CD14-positive monocyte (primary cell): ENCODE results near the gene DDAH1. TPM values are rescaled to one million over a fixed set of nuclear protein-coding genes. Genes with fewer than 3 reads are reported as not detected.

ENCODE experiments used
- DNase-seq, 3 donors: peaks; one replicate each; pipeline ENCODE4 v3.0.0-alpha.2; 2011 to 2022
- H2AFZ ChIP-seq: 2 replicates; pipeline ENCODE4 v1.6.0; 2012; ENCODE audit warnings: mild to moderate bottlenecking, low read depth, low read length, inconsistent platforms; ENCODE audit not compliant: insufficient read depth, poor library complexity, severe bottlenecking
- H3K27ac ChIP-seq, 2 donors: 1 replicate in 1 of 2; 2 replicates in 1 of 2; pipeline ENCODE4 v1.5.1; 2012 to 2013; ENCODE audit warnings: low read length in 2 of 2, control low read depth in 1 of 2, inconsistent platforms in 1 of 2, low read depth in 1 of 2, mild to moderate bottlenecking in 1 of 2
- H3K27me3 ChIP-seq, 2 donors: one replicate each; pipeline versions ENCODE4 v1.6.0 to v1.6.1; 2011 to 2013; ENCODE audit warnings: low read length in 2 of 2; ENCODE audit not compliant: control insufficient read depth in 2 of 2, insufficient read depth in 2 of 2
- H3K36me3 ChIP-seq, 2 donors: replicated peaks in 1 of 2; 1 replicate in 1 of 2; 2 replicates in 1 of 2; pipeline versions ENCODE4 v1.5.1 to v1.6.1; 2012 to 2013; ENCODE audit warnings: low read length in 2 of 2, control low read depth in 1 of 2, inconsistent platforms in 1 of 2, mild to moderate bottlenecking in 1 of 2; ENCODE audit not compliant: insufficient read depth in 2 of 2, control insufficient read depth in 1 of 2
- H3K4me1 ChIP-seq, 2 donors: 1 replicate in 1 of 2; 2 replicates in 1 of 2; pipeline versions ENCODE4 v1.5.1 to v1.6.1; 2012 to 2013; ENCODE audit warnings: low read length in 2 of 2, control low read depth in 1 of 2, inconsistent platforms in 1 of 2, mild to moderate bottlenecking in 1 of 2, moderate library complexity in 1 of 2; ENCODE audit not compliant: insufficient read depth in 2 of 2, control insufficient read depth in 1 of 2
- H3K4me2 ChIP-seq: replicated peaks from 2 replicates; pipeline ENCODE3; 2012; ENCODE audit warnings: low read length, moderate library complexity, mild to moderate bottlenecking; ENCODE audit not compliant: poor library complexity, severe bottlenecking; ENCODE audit errors: extremely low read depth
- H3K4me3 ChIP-seq, 3 experiments: fragments of 200-600 bp in 1 of 3; sonication (generic) in 1 of 3; replicated peaks in 1 of 3; 1 replicate in 2 of 3; 2 replicates in 1 of 3; pipeline ENCODE4 v1.5.1; 2011 to 2013; ENCODE audit warnings: low read length in 3 of 3, mild to moderate bottlenecking in 3 of 3, control low read depth in 2 of 3, low read depth in 2 of 3, inconsistent platforms in 1 of 3, moderate library complexity in 1 of 3
- H3K79me2 ChIP-seq: 2 replicates; pipeline ENCODE4 v1.6.0; 2012; ENCODE audit warnings: mild to moderate bottlenecking, control low read depth, inconsistent platforms, low read length, moderate library complexity; ENCODE audit not compliant: insufficient read depth
- H3K9ac ChIP-seq: 2 replicates; pipeline ENCODE4 v1.6.0; 2017; ENCODE audit warnings: low read length, mild to moderate bottlenecking; ENCODE audit not compliant: insufficient read depth, poor library complexity, severe bottlenecking
- H3K9me3 ChIP-seq, 2 donors: replicated peaks in 1 of 2; 1 replicate in 1 of 2; 2 replicates in 1 of 2; pipeline versions ENCODE4 v1.5.1 to v1.6.1; 2012 to 2013; ENCODE audit warnings: low read length in 2 of 2, control low read depth in 1 of 2; ENCODE audit not compliant: control insufficient read depth in 1 of 2, insufficient read depth in 1 of 2
- H4K20me1 ChIP-seq: 2 replicates; pipeline ENCODE4 v1.6.0; 2012; ENCODE audit warnings: mild to moderate bottlenecking, low read length, control low read depth, moderate library complexity; ENCODE audit not compliant: insufficient read depth
- H3K27ac Mint-ChIP-seq, 7 donors: one replicate each; pipeline ENCODE4 v1.8.0; 2020; ENCODE audit warnings: mild to moderate bottlenecking in 7 of 7, mixed read lengths in 7 of 7, moderate library complexity in 6 of 7, inconsistent platforms in 2 of 7
- H3K27me3 Mint-ChIP-seq, 3 donors: one replicate each; pipeline ENCODE4 v1.8.0; 2021 to 2022; ENCODE audit warnings: low read depth in 3 of 3, mild to moderate bottlenecking in 3 of 3, mixed read lengths in 3 of 3, moderate library complexity in 3 of 3, inconsistent platforms in 1 of 3
- H3K36me3 Mint-ChIP-seq, 2 donors: one replicate each; pipeline ENCODE4 v1.8.0; 2020; ENCODE audit warnings: mixed read lengths in 2 of 2, inconsistent platforms in 1 of 2, mild to moderate bottlenecking in 1 of 2
- H3K4me1 Mint-ChIP-seq: one replicate; pipeline ENCODE4 v1.8.0; 2020; ENCODE audit warnings: mild to moderate bottlenecking, mixed read lengths
- H3K4me3 Mint-ChIP-seq, 2 donors: one replicate each; pipeline ENCODE4 v1.8.0; 2020; ENCODE audit warnings: mild to moderate bottlenecking in 2 of 2, mixed read lengths in 2 of 2, moderate library complexity in 1 of 2
- H3K9me3 Mint-ChIP-seq, 7 donors: one replicate each; pipeline ENCODE4 v1.8.0; 2020 to 2022; ENCODE audit warnings: mixed read lengths in 7 of 7, mild to moderate bottlenecking in 6 of 7, moderate library complexity in 6 of 7, inconsistent platforms in 2 of 7
- CTCF ChIP-seq: fragments of 200-600 bp; IDR thresholded peaks from one replicate; pipeline ENCODE4 v1.8.0; 2022; ENCODE audit warnings: antibody characterized with exemption, mild to moderate bottlenecking
- WGBS: methylation state at CpG from one replicate; pipeline ENCODE4 v1.1.5; 2013; ENCODE audit warnings: missing lambda C conversion rate; ENCODE audit not compliant: insufficient coverage; 5-methylcytosine and 5-hydroxymethylcytosine counted together
- intact Hi-C, 2 donors: fragments of 100-400 bp; cut with micrococcal nuclease; formaldehyde crosslinking; loops; one replicate each; pipeline versions ENCODE4 v1.15.0 to v1.15.1; 2023
- polyA plus RNA-seq, 3 donors: library from polyadenylated mRNA; depleted of rRNA in 1 of 3; unstranded in 2 of 3; stranded (reverse) in 1 of 3; fragments of 300-500 nt in 2 of 3; fragments of >200 nt in 1 of 3; fragmentation: Illumina TruSeq in 2 of 3; gene quantifications; 1 replicate in 2 of 3; 2 replicates in 1 of 3; pipeline ENCODE4 v1.2.3, GENCODE V29; 2012 to 2021

The DDAH1 gene
- polyA plus RNA-seq, 3 donors: not detected

- Histone ChIP-seq H3K27me3 (no peaks in the 10 kb centered on the region), H3K27ac (no peak overlapping the region), H3K4me2 (no peak overlapping the region), H3K9ac (no peak overlapping the region), H4K20me1 (no peaks in the 10 kb centered on the region), H3K36me3 (no peaks in the 10 kb centered on the region), H2AFZ (no peak overlapping the region), H3K9me3 (no peaks in the 10 kb centered on the region), H3K79me2 (no peaks in the 10 kb centered on the region), H3K4me3 (no peak overlapping the region), H3K4me1 (no peaks in the 10 kb centered on the region)
- 90% methylated on average over 2 of the region's 2 CpGs for WGBS
- no peak for DNase-seq
- intact Hi-C loops: no loop called here
- Mint-ChIP-seq H3K27ac (no peak overlapping the region), H3K27me3 (peaks cover 2 to 4% (median 3%) of the 10 kb centered on the region in 3 donors), H3K9me3 (peaks cover 0 to 3% (median 0%) of the 10 kb centered on the region in 7 donors), H3K36me3 (no peaks in the 10 kb centered on the region), H3K4me3 (no peak overlapping the region), H3K4me1 (peaks cover 7% of the 10 kb centered on the region)
- TF ChIP-seq CTCF: no peak
Measured at GRCh38 chr1:85371021-85371420, 93.9 kb downstream of the DDAH1 start.

- H3K4me2 ChIP-seq: no peak overlapping the region
- no CpG with 5 or more reads among the region's 6 CpGs for WGBS
- TF ChIP-seq CTCF: no peak
- no peaks in the 10 kb centered on the region for H3K36me3 ChIP-seq
- intact Hi-C loops: no loop called here
- H2AFZ ChIP-seq: no peak overlapping the region
- H3K9ac ChIP-seq: no peak overlapping the region
- no peak overlapping the region for H3K27ac ChIP-seq
- no peak overlapping the region for H3K4me3 ChIP-seq
- H3K27me3 ChIP-seq: no peaks in the 10 kb centered on the region
- DNase-seq: no peak
- no peak overlapping the region for H3K4me3 Mint-ChIP-seq
- H3K27me3 Mint-ChIP-seq: peaks cover 1 to 5% (median 2%) of the 10 kb centered on the region in 3 donors
- H3K4me1 ChIP-seq: no peaks in the 10 kb centered on the region
- H3K4me1 Mint-ChIP-seq: peaks cover 4% of the 10 kb centered on the region
- no peaks in the 10 kb centered on the region for H3K9me3 Mint-ChIP-seq
- no peaks in the 10 kb centered on the region for H3K36me3 Mint-ChIP-seq
- H3K27ac Mint-ChIP-seq: no peak overlapping the region
- H3K9me3 ChIP-seq: no peaks in the 10 kb centered on the region
- H4K20me1 ChIP-seq: no peaks in the 10 kb centered on the region
- no peaks in the 10 kb centered on the region for H3K79me2 ChIP-seq
Measured at GRCh38 chr1:85368073-85368770, 96.7 kb downstream of the DDAH1 start.
